Fibroblast of mammary gland (primary cell): ENCODE data around the gene OVCH1.

Experiments
- DNase-seq: peaks from one replicate; pipeline ENCODE4 v3.0.0-alpha.2; 2010; ENCODE audit warnings: low read depth
- H3K4me3 ChIP-seq: 2 replicates; pipeline ENCODE4 v1.5.1; 2011; ENCODE audit warnings: low read depth, mild to moderate bottlenecking, low read length, moderate library complexity; ENCODE audit not compliant: control insufficient read depth
- CTCF ChIP-seq: conservative IDR thresholded peaks from 2 replicates; pipeline ENCODE4 v1.5.1; 2011; ENCODE audit warnings: low read depth, low read length, inconsistent platforms; ENCODE audit not compliant: control insufficient read depth, insufficient read depth

The OVCH1 gene

GRCh38 chr12:29382251-29382650 is 115.2 kb downstream of the OVCH1 start:
- H3K4me3 ChIP-seq = no peak overlapping the region
- TF ChIP-seq CTCF = no peak
- no peak for DNase-seq

GRCh38 chr12:29380536-29381523 is 116.7 kb downstream of the OVCH1 start, which contains the start of gene ERGIC2:
Gene ERGIC2 (minus strand): TSS chr12:29381172. CDS start chr12:29371633, 9,539 bp downstream.
- peak within 1 kb of the TSS; percentile 100 for H3K4me3 ChIP-seq
- DNase-seq = peak; percentile 99
- TF ChIP-seq CTCF = no peak
